NCI-H2029 treated with DMSO at 0.1 percent for 48 hours (cell line): ENCODE measurements around the gene SLC35A2.

Experiments used
- DNase-seq: peaks from one replicate; lab custom pipeline; 2025; lab: John Stamatoyannopoulos, UW

The SLC35A2 gene

DNA sequence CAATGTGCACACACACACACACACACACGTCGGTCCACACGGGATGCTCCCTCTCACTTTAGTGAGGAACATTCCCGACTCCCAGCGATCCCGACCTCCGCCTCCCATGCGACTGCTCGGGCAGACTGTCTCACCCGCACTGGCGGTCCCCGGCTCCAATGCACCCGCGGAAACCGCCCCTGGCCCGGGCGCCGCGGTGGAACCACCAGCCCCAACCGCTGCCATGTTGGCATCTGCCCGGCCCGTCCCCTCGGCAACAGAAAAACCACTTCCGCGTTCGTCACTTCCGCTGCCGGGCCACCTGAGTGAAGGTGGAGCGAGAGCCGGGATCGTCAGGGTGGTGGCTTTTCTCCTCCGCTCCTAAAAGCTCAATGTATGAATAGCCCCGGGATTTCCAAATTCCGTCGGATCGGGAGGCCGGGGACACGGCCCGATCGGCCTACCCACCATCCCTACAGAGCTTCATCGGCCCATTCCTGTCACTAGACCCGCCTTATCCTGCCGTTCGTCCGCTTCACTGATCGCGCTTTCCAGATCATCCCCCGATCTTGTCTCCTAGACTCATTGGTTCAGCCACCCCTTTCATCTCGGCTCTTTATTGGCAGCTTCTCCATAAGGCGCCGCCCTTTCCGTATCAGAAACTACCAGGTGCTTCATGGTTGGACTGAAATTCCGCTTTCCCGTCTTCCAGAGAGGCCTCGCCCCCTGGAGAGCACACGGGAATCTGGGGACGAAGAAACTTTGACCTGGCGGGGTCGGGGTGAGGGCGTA is at the start of gene SLC35A2:
TSS of gene SLC35A2 (minus strand) at position 235 of the 771 bp plus-strand sequence. CDS start at position 225, 10 bp downstream.
- peak; percentile 62 for DNase-seq

DNA sequence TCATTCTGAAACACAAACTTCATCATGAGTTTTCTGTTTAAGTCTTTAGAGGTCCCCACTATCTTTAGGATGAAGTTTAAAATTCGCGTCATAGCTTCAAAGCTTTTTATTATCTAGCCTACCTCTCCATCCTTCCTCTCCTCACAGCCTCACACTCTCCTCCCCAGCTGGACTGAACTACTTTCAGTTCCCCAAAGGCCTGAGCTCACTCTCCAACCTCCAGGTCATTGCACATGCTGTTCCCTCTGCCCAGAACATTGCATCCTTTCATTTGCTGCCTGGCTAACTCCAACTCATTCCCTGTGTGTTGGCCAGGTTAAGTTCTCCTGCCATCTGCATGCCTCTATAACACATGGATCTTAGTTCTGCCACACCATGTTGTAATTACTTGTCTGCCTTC is 48.8 kb upstream of the SLC35A2 start:
- DNase-seq: no peak

DNA sequence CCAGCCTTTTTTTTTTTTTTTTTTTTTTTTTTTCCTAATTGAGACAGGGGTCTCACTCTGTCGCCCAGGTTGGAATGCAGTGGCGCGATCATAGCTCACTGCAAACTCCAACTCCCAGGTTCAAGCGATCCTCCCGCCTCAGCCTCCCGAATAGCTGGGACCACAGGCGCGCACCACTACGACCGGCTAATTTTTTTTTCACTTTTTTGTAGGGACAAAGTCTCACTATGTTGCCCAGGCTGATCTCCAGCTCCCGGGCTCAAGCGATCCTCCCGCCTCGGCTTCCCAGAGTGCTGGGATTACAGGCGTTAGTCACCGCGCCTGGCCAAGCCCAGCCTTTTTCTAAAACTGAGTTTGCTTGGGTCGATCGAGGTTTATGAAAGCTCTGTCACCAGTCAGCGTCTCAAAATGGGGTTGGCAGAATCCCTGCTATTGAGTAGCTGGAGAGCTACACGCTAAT is 47.2 kb upstream of the SLC35A2 start:
- peak; percentile 0 for DNase-seq

DNA sequence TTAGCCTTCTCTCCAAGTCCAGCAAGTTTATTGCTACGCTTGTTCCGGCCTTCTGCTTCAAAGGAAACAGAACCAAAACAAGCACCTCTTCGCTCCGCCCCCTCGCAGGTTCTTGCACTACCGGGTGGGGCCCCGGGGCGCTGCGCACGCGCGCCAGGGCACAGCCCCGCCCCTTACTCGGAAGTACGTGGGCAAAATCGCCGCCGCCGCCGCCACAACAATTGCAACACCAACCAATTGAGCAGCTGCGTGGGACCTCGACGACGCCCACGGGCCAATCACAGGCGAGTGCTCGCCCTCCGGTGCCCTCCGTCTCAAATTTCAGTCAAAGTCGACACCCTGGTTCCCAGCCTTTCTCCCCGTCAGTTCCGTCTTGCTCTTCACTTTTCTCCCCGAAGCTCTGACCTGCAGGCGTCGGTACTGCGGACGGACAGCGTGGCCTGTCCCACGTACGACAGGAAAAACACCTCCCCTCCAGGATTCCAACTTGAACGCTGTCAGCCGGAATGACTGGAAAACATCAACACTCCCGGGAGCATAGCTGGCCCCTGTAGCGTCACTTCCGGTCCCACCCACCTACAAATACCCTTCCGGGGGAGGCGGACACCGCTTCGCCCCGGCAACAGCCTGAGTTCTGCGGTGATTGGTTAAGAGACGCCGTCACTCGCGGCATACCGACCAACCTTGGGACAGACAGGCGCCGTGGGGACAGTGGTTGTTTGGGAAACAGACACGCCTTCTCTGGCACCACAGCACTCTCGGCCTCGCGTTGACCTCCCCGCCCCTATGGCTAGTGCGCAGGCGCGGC is 46.6 kb upstream of the SLC35A2 start:
- peak; percentile 71 for DNase-seq

DNA sequence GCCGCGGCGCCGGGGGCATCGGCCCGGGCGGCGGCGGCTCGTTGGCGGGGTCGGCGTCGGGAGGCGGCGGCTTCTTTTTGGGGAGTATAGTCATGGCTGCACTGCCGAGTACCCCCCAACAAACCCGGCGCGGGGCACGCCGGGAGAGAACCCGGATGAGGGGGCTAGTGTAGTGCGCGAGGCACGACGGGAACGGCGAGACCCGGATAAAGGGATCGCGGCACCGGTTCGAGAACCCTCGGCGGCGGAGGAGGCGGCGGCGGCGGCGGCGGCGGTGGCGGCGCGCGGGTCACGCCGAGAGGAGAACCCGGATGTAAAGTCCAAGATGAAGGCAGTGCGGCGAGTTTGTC is 46.0 kb upstream of the SLC35A2 start, which contains the start of gene OTUD5:
TSS of gene OTUD5 (minus strand) at position 131 of the 350 bp plus-strand sequence. CDS start at position 94, 37 bp downstream.
- DNase-seq: no peak

DNA sequence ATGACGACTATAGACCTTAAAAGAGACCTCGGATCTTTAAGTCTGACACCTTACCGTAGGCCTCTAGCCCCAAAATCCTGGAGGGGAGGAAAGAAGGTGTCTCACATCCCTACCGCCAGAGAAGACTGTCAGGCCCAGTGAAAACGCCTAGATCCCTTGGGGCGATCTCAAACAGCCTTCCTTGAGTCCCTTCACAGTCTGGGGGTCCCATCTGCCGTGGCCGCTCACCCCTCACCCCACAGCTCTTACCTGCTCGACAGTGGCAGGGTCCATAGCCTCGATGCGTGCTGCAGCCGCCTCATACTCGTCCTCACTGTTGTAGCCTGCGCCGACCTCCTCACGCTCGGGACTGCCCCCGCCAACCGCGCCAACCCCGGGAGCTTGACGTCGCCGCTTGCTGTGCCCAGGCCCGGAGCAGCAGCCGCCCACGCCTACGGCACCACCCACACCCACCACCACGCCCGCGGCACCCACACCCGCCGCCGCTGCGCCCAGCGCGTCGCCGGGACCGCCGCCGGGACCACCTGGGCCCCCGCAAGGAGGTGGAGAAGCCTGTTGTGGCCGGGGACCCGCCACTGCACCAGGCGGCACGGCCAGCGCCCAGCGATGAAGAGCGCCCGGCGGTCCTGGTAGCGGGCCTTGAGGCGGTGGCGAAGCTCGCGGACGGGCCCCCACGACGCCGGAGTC is 45.4 kb upstream of the SLC35A2 start:
- no peak for DNase-seq

DNA sequence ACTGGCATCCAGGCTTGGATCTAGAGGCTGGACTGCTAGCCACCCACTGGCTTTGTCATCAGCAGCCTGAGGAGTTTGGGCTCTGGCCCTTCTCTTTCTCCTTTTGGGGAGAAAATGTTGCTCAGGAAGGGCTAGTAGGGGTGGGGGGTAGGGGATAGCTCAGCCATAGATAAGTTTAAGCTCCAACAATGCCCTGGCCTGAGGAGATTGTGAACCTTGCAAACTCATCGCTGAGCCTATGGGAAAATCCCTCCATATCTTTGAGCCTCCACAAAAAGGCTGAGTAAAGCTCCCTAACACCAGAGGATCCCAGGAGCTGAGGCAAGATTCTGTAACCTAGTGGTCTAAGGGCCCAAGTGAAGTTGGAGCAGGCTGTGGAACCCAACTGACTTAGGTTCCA is 37.1 kb upstream of the SLC35A2 start:
- no peak for DNase-seq

DNA sequence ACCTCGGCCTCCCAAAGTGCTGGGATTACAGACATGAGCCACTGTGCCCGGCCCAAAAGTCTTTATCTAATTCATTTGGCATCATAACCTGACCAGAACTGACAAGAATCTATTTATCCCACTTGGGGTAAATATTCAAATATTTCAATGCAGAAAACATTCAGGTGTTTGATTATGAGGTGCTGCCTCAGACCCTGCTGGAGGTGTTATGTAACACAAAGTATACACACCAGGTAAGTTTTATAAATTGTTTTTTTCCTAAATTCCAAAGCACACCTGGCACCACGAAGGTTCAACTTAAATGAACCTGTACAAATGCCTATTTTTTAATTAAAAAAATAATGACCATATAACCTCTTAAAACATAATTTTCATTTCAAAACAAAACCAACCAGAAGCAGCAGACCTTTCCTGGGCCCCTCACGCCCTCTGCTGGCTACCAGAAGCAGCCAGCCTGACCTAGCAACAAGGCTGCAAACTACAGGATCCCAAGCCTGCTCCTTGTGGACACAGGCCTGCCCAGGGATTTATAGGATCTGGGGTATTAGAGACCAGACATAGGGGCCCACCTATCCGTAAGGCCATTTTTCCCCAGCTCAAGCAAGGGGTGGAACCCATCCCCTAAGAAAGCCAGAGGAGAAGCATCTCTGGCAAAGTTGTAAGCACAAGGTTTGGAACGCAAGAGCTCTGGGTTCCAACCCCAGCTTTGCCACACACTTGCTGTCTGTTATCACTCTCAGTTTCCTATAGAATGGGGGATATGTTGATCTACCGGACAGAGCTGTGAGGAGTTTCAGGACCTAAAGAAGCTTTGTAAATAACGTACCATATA is 34.3 kb upstream of the SLC35A2 start:
- no peak for DNase-seq

DNA sequence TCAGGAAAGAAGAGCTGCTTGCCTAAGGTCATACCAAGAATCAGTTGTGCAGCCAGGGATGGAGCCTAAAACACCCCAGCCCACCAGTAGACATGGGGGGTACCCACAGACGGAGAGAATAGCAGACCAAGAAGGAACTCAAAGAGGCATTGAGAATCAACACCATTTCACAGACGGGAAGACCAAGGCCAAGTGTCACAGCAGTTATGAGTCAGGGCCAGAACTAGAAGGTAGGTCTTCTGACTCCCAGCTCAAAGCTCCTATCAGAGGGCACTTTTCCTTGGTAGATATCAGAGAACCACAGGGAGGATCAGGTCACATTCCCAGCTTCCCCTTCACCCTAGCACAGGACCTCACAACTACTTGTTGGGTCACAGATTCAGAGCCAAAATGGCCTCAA is 31.4 kb upstream of the SLC35A2 start:
- no peak for DNase-seq

DNA sequence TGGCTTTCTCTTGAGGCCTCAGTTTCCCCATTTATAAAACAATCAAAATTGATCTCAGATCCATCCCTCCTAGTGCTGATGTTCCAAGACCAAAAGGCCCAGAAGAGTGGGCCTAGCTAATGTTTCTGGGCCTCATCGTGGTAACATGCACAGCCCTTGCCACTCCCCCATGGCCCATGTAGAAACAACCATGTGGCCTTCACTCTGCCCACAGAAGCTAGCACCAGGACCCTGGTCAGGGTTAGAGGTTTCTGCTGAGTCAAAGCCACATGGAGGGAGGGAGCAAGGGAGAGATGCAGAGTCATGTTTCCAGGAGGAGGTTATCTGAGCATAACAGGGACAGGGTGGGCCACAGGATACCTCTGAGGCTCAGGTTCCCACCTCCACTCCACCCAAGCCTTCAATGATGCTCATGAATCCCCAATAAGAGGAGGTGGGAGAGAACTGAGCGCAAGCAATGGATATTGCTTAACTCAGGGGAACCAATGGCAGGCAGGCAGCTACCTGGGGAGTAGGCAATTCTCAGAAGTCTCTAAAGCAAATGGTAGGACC is 29.0 kb upstream of the SLC35A2 start:
- no peak for DNase-seq

DNA sequence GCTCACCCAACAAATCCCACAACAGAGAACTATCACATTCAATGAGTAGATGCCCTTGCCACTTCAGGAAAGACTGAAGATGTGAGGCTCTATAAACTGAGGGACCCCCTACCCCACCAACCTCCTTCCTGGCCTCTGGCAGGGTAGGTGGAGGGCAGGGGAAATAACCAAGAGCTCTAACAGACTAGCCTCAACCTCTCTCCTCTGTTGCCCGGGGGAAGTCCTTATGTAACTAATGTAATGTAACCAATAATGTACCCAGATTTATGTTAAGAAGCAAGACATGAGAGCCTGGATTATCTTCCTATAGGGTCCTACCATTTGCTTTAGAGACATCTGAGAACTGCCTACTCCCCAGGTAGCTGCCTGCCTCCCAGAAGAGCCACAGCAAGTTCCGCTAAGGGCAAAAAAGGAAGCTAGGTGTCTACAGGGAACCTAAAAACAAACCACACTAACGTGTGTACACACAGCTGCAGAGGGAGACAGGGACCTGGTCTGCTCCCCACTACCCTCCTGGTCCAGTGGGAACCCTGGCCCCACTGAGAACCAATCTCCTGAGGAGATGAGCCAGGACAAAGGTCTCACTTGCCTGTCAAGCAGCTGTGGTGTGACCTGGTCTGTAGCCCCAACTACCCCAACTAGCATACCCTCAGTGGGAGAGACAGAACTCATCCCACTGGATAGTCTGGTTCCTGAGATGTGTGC is 28.2 kb upstream of the SLC35A2 start:
- no peak for DNase-seq

DNA sequence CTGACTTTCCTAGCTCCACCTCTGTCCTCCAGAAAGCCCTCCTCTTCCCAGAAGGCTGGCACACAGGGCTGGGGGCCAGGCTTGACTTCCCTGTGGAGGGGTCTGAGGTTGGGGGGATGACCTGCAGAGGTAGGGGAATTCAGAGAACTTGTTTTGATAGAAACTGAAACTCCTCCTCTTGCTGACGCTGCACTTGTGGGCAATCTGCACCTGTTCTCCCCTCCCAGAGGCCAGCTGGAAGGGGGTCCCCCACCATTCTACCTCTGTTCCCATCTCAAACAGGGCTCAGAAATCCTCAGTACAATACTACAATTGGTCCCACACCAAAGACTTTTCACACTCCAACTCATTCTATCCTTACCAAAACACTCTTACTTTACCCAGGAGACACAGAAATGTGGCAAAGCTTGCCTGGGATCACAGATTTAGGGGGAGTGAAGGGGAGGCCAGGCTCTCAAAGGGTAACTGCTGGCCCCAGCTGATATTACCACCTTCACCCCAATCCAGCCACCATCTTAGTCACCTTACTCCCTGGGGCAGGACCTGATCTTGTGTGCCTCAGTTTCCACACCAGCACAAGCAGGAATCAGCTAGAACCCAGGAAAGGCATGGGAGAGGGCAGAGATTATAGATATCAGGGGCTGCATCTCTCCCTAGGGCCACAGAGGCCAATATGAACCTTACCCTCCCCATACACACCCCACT is 27.4 kb upstream of the SLC35A2 start:
- DNase-seq: no peak

DNA sequence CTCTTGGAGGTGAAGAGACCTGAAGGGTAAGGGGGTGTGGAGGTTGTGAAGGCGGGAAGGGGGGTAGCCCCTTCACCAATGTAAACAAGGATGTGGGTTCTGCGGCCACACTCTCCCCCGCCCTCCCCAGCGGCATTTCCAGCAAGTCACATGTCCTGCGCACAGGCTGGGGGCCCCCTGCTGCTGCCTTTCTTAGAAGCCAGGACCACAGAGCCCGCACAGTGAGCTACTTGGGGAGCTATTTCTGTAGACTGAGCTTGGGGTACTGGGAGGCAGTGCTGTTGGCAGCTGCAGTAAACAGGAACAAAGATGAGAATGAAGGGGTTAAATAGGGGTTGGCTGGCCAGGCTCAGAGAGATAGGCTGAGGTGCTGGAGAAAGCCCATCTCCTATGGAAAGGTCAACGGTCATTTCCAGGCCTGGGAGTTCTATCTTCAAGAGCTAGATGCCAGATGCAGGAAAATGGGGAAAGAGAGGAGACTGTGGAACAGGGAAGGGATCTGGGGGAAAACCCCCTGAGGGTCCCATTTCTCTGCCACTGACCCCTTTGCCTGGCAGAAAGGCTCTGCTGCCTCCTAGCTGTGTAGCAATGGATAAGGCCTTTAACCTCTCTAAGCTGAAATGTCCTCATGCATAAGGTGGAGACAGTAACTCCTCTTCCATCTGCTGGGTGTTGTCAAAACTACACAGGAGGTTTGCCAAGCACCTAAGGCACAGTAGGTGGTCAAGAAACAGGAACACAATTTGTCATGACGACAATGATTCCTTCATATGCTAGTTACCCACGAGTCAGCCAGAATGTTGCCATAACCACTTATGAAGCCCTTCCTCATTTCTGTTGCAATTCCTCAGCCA is 25.8 kb upstream of the SLC35A2 start:
- no peak for DNase-seq

DNA sequence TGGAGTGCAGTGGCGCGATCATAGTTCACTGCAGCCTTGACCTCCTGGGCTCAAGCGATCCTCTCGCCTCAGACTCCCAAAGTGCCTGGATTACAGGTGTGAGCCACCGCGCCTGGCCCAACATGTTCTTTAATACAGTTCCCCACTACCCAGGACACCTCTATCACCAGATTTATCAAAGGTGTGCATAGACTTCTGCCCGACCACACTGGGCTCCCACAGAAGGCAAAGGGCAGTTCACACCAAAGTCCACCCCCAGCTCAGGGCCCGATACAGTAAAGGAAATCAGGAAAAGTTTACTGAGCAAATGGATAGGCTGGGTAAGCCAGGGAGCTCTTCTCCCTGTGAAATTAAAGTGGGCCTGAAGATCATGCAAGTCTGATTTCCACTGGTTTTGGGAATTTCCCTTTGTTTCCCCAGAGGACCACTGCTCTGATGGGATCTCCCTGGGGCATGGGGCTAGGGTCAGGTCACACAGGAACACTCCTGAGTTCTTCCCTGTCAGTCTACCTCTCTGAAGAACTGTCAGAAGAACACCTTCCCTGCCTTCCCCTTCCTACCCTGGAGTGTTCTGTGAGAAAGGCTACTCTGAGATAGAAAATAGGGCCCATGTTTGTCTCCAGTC is 25.1 kb upstream of the SLC35A2 start:
- DNase-seq: no peak

DNA sequence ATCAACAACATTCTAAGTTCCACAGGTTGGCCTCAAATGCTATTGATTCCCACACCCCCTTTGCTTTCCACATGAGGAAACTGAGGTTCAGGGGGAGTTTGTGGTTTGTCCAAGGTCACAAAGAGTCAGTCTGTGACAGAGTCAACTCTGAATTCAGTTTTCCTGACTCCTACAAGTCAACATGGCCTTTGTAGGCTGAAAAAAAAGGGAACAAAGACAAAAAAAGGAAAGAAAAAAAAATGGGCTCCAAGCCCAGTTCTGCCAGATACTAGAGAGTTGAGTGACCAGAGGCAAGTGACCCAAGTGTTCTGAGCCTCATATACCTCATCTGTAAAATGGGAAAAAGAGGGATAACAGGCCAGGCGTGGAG is 23.8 kb upstream of the SLC35A2 start:
- DNase-seq: no peak

DNA sequence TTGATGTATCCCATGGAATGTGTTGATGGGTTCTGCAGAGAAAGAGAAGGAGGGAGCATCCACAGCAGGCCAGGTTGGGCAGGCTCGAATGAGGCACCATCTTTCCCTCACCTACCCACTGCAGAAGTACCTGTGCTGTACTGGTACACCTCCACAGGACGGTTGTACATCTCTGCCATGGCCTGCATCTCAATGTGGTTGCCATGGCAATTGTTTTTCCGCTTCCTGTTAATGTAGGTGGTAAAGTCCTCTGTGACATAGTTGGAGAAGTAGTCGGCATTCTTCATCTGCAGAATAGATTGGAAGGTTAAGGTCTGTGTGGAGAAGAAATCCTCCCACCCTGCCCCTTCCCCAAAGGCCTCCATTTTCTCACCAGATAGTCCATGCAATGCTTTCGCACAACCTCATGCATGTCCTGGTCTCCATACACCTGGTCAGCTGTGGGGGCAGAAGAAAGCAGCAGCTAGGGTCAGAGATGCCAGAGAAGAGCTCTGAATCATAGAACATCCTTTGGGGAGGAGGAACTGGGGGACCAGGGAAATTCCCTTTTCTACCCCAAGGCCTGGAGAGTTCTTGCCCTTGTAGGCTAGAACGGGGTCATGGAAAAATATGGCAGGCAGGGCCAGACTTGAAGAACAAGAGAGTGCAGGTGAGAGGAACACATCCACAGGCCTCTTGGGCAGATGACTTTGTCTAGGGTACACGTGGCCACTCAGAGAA is 23.3 kb upstream of the SLC35A2 start:
- DNase-seq: no peak

DNA sequence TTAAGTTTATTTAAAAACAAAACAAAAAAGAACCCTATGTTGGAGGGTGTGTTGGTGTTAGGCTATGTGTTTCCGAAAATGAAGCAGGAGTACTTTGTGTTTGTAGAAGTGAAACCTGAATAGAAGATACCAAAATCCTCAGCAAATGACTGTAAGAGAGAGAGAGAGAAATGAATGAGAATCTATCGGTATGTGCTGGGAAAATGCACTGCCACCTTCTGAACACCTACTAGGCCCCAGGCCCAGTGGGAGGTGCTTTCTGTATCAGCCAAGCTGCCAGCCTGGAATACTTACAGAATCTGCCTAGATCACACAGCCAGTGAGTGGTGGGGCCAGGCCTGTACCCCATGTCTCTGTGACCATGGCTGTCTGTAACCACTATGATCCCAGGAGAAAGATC is 22.3 kb upstream of the SLC35A2 start:
- no peak for DNase-seq

DNA sequence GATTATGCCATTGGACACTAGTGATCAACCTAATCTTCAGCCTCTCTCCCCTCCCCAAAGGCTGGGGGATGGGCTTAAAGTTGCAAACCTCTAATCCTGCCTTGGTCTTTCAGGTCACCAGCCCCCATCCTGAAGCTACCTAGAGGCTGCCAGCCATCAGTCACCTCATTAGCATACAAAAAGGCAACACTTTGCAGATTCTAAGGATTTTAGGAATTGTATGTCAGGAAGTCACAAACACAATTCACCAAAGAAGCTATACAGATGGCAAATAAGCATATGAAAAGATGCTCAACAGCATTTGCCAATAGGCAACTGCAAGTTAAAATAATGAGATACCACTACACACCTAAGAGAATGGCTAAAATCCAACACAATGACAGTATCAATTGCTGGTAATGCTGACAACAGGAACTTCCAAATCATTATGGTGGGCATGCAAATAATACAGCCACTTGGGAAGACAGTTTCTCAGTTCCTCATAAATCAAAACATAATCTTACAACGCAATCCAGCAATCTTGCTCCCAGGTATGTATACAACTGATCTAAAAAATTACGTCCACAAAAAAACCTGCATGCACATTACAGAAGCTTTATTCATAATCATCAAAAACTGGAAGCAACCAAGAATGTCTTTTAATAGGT is 16.4 kb upstream of the SLC35A2 start:
- no peak for DNase-seq
